ENCODE measurements around the gene SUZ12.

DNA sequence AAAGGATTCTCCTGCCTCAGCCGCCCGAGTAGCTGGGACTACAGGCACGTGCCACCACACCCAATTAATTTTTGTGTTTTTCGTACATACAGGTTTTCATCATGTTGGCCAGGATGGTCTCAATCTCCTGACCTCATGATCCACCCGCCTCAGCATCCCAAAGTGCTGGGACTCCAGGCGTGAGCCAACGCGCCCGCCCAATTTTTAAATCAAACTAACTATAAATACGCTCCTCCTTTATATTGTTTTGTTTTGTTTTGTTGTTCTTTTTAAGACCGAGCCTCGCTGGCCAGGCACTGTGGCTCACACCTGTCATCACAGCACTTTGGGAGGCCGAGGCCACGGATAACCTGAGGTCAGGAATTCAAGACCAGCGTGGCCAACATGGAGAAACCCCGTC lies 33.4 kb upstream of the SUZ12 start:
- TF ChIP-seq, protein P1, sequence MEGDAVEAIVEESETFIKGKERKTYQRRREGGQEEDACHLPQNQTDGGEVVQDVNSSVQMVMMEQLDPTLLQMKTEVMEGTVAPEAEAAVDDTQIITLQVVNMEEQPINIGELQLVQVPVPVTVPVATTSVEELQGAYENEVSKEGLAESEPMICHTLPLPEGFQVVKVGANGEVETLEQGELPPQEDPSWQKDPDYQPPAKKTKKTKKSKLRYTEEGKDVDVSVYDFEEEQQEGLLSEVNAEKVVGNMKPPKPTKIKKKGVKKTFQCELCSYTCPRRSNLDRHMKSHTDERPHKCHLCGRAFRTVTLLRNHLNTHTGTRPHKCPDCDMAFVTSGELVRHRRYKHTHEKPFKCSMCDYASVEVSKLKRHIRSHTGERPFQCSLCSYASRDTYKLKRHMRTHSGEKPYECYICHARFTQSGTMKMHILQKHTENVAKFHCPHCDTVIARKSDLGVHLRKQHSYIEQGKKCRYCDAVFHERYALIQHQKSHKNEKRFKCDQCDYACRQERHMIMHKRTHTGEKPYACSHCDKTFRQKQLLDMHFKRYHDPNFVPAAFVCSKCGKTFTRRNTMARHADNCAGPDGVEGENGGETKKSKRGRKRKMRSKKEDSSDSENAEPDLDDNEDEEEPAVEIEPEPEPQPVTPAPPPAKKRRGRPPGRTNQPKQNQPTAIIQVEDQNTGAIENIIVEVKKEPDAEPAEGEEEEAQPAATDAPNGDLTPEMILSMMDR (conservative IDR thresholded peaks at IDR 0.05; ENCODE audit: low read depth, low read length) = no peak
- TF ChIP-seq CHD1 (IDR thresholded peaks at IDR 0.05; ENCODE audit: low read depth, low read length) (no peak), POLR2A (IDR thresholded peaks at IDR 0.05; ENCODE audit: low read depth, low read length) (no peak)

All from IMR-90 (cell line).